ENCODE results near the gene ACTR3C.

The ACTR3C gene

GRCh38 chr7:150322833-150323681 is at the start of gene ACTR3C, which contains the start of gene LRRC61:
Gene ACTR3C (minus strand): TSS chr7:150323545. CDS start chr7:150295296, 28,249 bp downstream.
Gene LRRC61 (plus strand): TSS chr7:150323355. CDS start chr7:150336862, 13,507 bp downstream.
- peak; percentile 76 for DNase-seq (ENCODE audit: low spot score)

GRCh38 chr7:150372271-150373048 is 49.1 kb upstream of the ACTR3C start:
- no peak for DNase-seq (ENCODE audit: low spot score)

- no peak for DNase-seq (ENCODE audit: low spot score)
These were observed 48.6 kb upstream of the ACTR3C start for GRCh38 chr7:150371996-150372270.

- no peak for DNase-seq (ENCODE audit: low spot score)
These were observed 48.0 kb upstream of the ACTR3C start for GRCh38 chr7:150371131-150371995.

GRCh38 chr7:150370612-150371071 is 47.3 kb upstream of the ACTR3C start:
- no peak for DNase-seq (ENCODE audit: low spot score)

- DNase-seq (ENCODE audit: low spot score): no peak
These were observed 46.6 kb upstream of the ACTR3C start for GRCh38 chr7:150369748-150370501.

GRCh38 chr7:150368884-150369747 is 45.8 kb upstream of the ACTR3C start:
- DNase-seq (ENCODE audit: low spot score): peak; percentile 76

- DNase-seq (ENCODE audit: low spot score): peak; percentile 85
These were observed 44.9 kb upstream of the ACTR3C start, which contains the start of gene REPIN1 for GRCh38 chr7:150368096-150368883. Gene REPIN1 (plus strand): TSS chr7:150368822. CDS start chr7:150369712, 890 bp downstream.

- DNase-seq (ENCODE audit: low spot score): peak; percentile 95
These were observed 44.3 kb upstream of the ACTR3C start for GRCh38 chr7:150367677-150368095.

GRCh38 chr7:150365673-150366398 is 42.5 kb upstream of the ACTR3C start:
- DNase-seq (ENCODE audit: low spot score): no peak

GRCh38 chr7:150365194-150365593 is 41.8 kb upstream of the ACTR3C start:
- DNase-seq (ENCODE audit: low spot score): no peak

GRCh38 chr7:150363872-150364271 is 40.5 kb upstream of the ACTR3C start:
- DNase-seq (ENCODE audit: low spot score): no peak

- no peak for DNase-seq (ENCODE audit: low spot score)
These were observed 40.0 kb upstream of the ACTR3C start for GRCh38 chr7:150363370-150363769.

GRCh38 chr7:150361807-150362621 is 38.7 kb upstream of the ACTR3C start:
- no peak for DNase-seq (ENCODE audit: low spot score)

- no peak for DNase-seq (ENCODE audit: low spot score)
These were observed 38.1 kb upstream of the ACTR3C start for GRCh38 chr7:150361402-150361801.

GRCh38 chr7:150360363-150361058 is 37.2 kb upstream of the ACTR3C start:
- no peak for DNase-seq (ENCODE audit: low spot score)

Data from SW480 (cell line).